Measurements from ENCODE around the gene IL20RA.

The IL20RA gene

DNA sequence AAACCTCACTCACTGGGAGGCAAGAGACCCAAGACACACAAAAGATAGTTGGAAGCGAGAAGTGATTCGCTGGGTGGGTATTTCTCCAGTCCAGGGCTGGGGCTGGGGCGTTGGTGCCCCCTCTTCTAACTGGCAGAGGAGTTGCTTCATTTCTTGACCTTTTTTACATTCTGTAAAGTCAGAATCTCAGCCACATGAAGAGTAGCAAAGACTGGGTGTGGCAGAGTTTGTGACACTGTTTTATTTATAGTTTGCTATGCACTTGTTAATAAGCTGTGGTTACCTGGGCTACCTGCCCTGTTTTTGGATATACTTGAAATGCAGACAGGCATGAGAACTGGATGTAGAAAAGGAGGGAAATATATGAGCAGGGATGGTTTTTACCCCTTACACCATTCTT, 42.3 kb downstream of the IL20RA start:
- H3K27me3 ChIP-seq (ENCODE audit: insufficient read depth, low read length) = no peaks in the 10 kb centered on the region; the same call in 1 of the 2 replicates
- no peak overlapping the region for H3K27ac ChIP-seq (ENCODE audit: low read depth, low read length)
- no peaks in the 10 kb centered on the region for H3K36me3 ChIP-seq (ENCODE audit: insufficient read depth, low read length)
- no peaks in the 10 kb centered on the region for H3K9me3 ChIP-seq (ENCODE audit: insufficient read depth, low read depth, low read length)
- no peak overlapping the region for H3K9ac ChIP-seq (ENCODE audit: low read depth, low read length)
- no peak overlapping the region for H3K4me3 ChIP-seq (ENCODE audit: low read length)
- 65% methylated on average over 3 of the region's 3 CpGs for WGBS
- peaks cover 30% of the 10 kb centered on the region for H3K4me1 ChIP-seq (ENCODE audit: insufficient read depth, low read length)

DNA sequence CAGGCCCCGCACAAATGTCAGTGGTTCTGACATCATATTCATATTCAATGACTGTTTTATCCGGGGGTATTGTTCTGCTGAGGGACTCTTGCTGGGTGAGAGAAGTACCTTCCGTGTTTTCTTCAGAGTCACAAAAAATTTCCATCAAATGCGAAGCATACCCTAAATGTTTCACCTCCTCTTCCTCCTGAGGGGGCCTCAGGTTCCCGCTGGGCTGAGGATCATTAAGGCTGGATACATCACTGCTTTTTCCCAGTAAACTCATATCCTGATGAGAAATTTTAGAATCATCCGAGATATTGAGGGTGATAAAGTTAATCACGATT, 42.8 kb downstream of the IL20RA start:
- peak overlapping the region; percentile 32 for H3K4me3 ChIP-seq (ENCODE audit: low read length)

DNA sequence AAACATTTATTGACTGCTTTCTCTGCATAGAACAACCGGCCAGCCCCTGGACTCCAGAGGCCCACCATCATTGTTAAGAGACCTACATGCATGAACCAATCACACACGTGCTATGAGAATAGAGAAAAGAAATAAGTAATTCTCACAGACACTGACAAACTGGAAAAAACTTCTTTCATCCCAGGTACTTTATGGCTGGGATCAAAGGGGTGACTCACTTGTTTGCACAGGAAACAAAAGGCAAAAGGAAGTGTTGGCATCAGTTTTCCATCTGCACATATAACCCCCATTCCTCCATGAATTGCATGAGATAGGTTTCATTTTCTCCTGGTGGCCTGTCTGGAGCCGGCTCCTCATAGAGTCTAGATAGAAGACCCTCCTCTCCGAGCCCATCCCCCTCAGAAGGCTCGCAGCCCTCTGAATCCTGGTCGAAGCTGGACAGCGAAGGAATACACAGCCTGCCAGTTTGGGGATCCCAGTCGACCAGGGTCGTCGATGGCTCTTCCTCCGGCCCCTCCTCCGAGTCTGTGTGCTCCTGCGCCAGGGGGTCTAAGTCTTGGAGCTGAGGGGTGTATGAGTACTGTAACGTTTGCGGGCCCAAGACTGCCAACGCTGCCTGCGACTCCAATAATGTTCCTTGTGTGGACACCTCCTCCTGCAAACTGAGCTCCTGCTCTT, 43.3 kb downstream of the IL20RA start:
- Histone ChIP-seq H3K4me1 (ENCODE audit: insufficient read depth, low read length) (peaks cover 30% of the 10 kb centered on the region), H3K4me3 (ENCODE audit: low read length) (peak overlapping the region; percentile 32), H3K9me3 (ENCODE audit: insufficient read depth, low read depth, low read length) (no peaks in the 10 kb centered on the region), H3K36me3 (ENCODE audit: insufficient read depth, low read length) (no peaks in the 10 kb centered on the region), H3K27ac (ENCODE audit: low read depth, low read length) (peak overlapping the region; percentile 43; the same call in 1 of the 2 replicates), H3K9ac (ENCODE audit: low read depth, low read length) (no peak overlapping the region), H3K27me3 (ENCODE audit: insufficient read depth, low read length) (no peaks in the 10 kb centered on the region; the same call in 1 of the 2 replicates)
- 16% methylated on average over 16 of the region's 17 CpGs for WGBS

More for the DNA sequence above, 42.8 kb downstream of the IL20RA start:
- WGBS = 9% methylated on average over 4 of the region's 7 CpGs
- H3K27ac ChIP-seq (ENCODE audit: low read depth, low read length) = peak overlapping the region; percentile 43; the same call in 1 of the 2 replicates
- no peaks in the 10 kb centered on the region for H3K36me3 ChIP-seq (ENCODE audit: insufficient read depth, low read length)
- no peaks in the 10 kb centered on the region for H3K9me3 ChIP-seq (ENCODE audit: insufficient read depth, low read depth, low read length)
- no peaks in the 10 kb centered on the region; the same call in 1 of the 2 replicates for H3K27me3 ChIP-seq (ENCODE audit: insufficient read depth, low read length)
- H3K9ac ChIP-seq (ENCODE audit: low read depth, low read length) = no peak overlapping the region
- H3K4me1 ChIP-seq (ENCODE audit: insufficient read depth, low read length) = peaks cover 30% of the 10 kb centered on the region

- Histone ChIP-seq H3K27me3 (ENCODE audit: insufficient read depth, low read length) (no peaks in the 10 kb centered on the region; the same call in 1 of the 2 replicates), H3K9me3 (ENCODE audit: insufficient read depth, low read depth, low read length) (no peaks in the 10 kb centered on the region), H3K9ac (ENCODE audit: low read depth, low read length) (no peak overlapping the region), H3K4me3 (ENCODE audit: low read length) (no peak overlapping the region), H3K4me1 (ENCODE audit: insufficient read depth, low read length) (peaks cover 30% of the 10 kb centered on the region), H3K36me3 (ENCODE audit: insufficient read depth, low read length) (no peaks in the 10 kb centered on the region), H3K27ac (ENCODE audit: low read depth, low read length) (no peak overlapping the region)
- 100% methylated on average over 1 of the region's 3 CpGs for WGBS
These were observed 43.9 kb downstream of the IL20RA start for GRCh38 chr6:137000825-137001224.

- Histone ChIP-seq H3K4me3 (ENCODE audit: low read length) (no peak overlapping the region), H3K9ac (ENCODE audit: low read depth, low read length) (no peak overlapping the region), H3K36me3 (ENCODE audit: insufficient read depth, low read length) (no peaks in the 10 kb centered on the region), H3K27me3 (ENCODE audit: insufficient read depth, low read length) (no peaks in the 10 kb centered on the region), H3K9me3 (ENCODE audit: insufficient read depth, low read depth, low read length) (no peaks in the 10 kb centered on the region), H3K27ac (ENCODE audit: low read depth, low read length) (no peak overlapping the region), H3K4me1 (ENCODE audit: insufficient read depth, low read length) (peaks cover 30% of the 10 kb centered on the region)
These were observed 49.2 kb downstream of the IL20RA start for GRCh38 chr6:136995521-136995920.

GRCh38 chr6:136994782-136995181, 50.0 kb downstream of the IL20RA start:
- Histone ChIP-seq H3K4me1 (ENCODE audit: insufficient read depth, low read length) (peaks cover 29% of the 10 kb centered on the region), H3K27me3 (ENCODE audit: insufficient read depth, low read length) (no peaks in the 10 kb centered on the region), H3K4me3 (ENCODE audit: low read length) (no peak overlapping the region), H3K9ac (ENCODE audit: low read depth, low read length) (no peak overlapping the region), H3K36me3 (ENCODE audit: insufficient read depth, low read length) (no peaks in the 10 kb centered on the region), H3K9me3 (ENCODE audit: insufficient read depth, low read depth, low read length) (no peaks in the 10 kb centered on the region), H3K27ac (ENCODE audit: low read depth, low read length) (no peak overlapping the region)
- 88% methylated on average over 5 of the region's 5 CpGs for WGBS

GRCh38 chr6:136992113-136992512, 52.7 kb downstream of the IL20RA start:
- Histone ChIP-seq H3K4me3 (ENCODE audit: low read length) (no peak overlapping the region), H3K36me3 (ENCODE audit: insufficient read depth, low read length) (no peaks in the 10 kb centered on the region), H3K9me3 (ENCODE audit: insufficient read depth, low read depth, low read length) (no peaks in the 10 kb centered on the region), H3K27me3 (ENCODE audit: insufficient read depth, low read length) (no peaks in the 10 kb centered on the region), H3K9ac (ENCODE audit: low read depth, low read length) (no peak overlapping the region), H3K4me1 (ENCODE audit: insufficient read depth, low read length) (peaks cover 29% of the 10 kb centered on the region), H3K27ac (ENCODE audit: low read depth, low read length) (no peak overlapping the region)
- WGBS = 0% methylated on average over 1 of the region's 3 CpGs

GRCh38 chr6:136991646-136992045, 53.1 kb downstream of the IL20RA start:
- Histone ChIP-seq H3K4me3 (ENCODE audit: low read length) (no peak overlapping the region), H3K27me3 (ENCODE audit: insufficient read depth, low read length) (no peaks in the 10 kb centered on the region), H3K27ac (ENCODE audit: low read depth, low read length) (no peak overlapping the region), H3K9ac (ENCODE audit: low read depth, low read length) (no peak overlapping the region), H3K4me1 (ENCODE audit: insufficient read depth, low read length) (peaks cover 29% of the 10 kb centered on the region), H3K36me3 (ENCODE audit: insufficient read depth, low read length) (no peaks in the 10 kb centered on the region), H3K9me3 (ENCODE audit: insufficient read depth, low read depth, low read length) (no peaks in the 10 kb centered on the region)

- no peaks in the 10 kb centered on the region for H3K36me3 ChIP-seq (ENCODE audit: insufficient read depth, low read length)
- peak overlapping the region; percentile 69; the same call in 1 of the 2 replicates for H3K9ac ChIP-seq (ENCODE audit: low read depth, low read length)
- H3K9me3 ChIP-seq (ENCODE audit: insufficient read depth, low read depth, low read length) = no peaks in the 10 kb centered on the region
- 9% methylated on average over 2 of the region's 3 CpGs for WGBS
- H3K4me3 ChIP-seq (ENCODE audit: low read length) = peak overlapping the region; percentile 67
- H3K27me3 ChIP-seq (ENCODE audit: insufficient read depth, low read length) = no peaks in the 10 kb centered on the region
- peaks cover 29% of the 10 kb centered on the region for H3K4me1 ChIP-seq (ENCODE audit: insufficient read depth, low read length)
- H3K27ac ChIP-seq (ENCODE audit: low read depth, low read length) = no peak overlapping the region
These were observed 54.0 kb downstream of the IL20RA start for GRCh38 chr6:136990754-136991153.

DNA sequence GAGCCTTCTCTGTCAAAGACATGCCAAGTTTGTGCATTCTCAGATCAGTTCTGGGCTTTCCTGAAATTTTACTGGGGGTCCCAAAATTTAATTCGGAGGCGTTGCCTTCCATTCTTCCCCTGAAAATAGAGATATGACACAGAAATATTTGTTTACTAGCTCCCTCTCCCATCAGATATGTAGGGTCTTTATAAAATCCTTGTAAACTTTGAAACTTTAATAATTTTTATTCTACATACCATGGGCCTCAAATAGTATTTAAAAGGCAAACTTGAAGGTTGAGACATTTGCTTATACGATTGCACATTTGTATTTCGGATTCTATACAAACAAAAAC, 54.6 kb downstream of the IL20RA start:
- Histone ChIP-seq H3K27me3 (ENCODE audit: insufficient read depth, low read length) (no peaks in the 10 kb centered on the region), H3K4me3 (ENCODE audit: low read length) (peak overlapping the region; percentile 67), H3K9ac (ENCODE audit: low read depth, low read length) (peak overlapping the region; percentile 69), H3K27ac (ENCODE audit: low read depth, low read length) (peak overlapping the region; percentile 63; the same call in 1 of the 2 replicates), H3K4me1 (ENCODE audit: insufficient read depth, low read length) (peaks cover 27% of the 10 kb centered on the region), H3K36me3 (ENCODE audit: insufficient read depth, low read length) (no peaks in the 10 kb centered on the region), H3K9me3 (ENCODE audit: insufficient read depth, low read depth, low read length) (no peaks in the 10 kb centered on the region)
- 10% methylated on average over 4 of the region's 4 CpGs for WGBS

DNA sequence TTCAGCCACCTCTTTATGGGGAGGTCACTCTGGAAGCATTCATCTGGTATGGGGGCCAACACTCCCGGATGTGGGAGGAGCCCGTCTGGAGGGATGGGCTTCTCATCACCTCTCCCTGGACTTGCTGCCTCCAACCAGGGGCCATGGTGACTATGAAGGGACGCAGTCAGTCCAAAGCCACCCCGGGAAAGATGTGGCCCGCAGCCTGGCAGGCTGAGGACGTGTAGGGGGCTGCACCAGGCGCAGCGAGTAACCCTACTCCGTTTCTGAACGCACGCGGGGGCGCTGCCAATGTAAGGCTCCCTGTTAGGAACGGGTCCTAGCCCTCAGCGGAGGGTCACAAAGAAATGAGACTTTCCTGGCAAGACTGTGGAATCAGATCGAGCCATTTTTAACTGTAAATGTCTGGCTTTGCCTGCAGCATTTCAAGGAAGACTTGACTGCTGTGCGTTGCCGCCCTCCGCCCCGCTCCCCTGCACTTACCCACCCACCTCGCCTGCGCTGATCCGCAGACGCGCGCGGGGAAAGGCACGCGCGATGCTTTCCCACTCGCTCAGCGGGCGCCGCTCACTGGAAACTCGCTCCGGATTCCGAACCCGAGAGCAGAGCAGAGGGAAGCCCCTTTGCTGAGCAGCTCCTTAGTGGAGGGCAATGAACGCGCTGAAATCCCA, 55.1 kb downstream of the IL20RA start:
- Histone ChIP-seq H3K27me3 (ENCODE audit: insufficient read depth, low read length) (no peaks in the 10 kb centered on the region), H3K9me3 (ENCODE audit: insufficient read depth, low read depth, low read length) (no peaks in the 10 kb centered on the region), H3K4me3 (ENCODE audit: low read length) (peak overlapping the region; percentile 67)

More for the DNA sequence above, 55.1 kb downstream of the IL20RA start:
- 1% methylated on average over 40 of the region's 40 CpGs for WGBS
- H3K9ac ChIP-seq (ENCODE audit: low read depth, low read length) = peak overlapping the region; percentile 69
- no peaks in the 10 kb centered on the region for H3K36me3 ChIP-seq (ENCODE audit: insufficient read depth, low read length)
- H3K4me1 ChIP-seq (ENCODE audit: insufficient read depth, low read length) = peaks cover 23% of the 10 kb centered on the region
- peak overlapping the region; percentile 63 for H3K27ac ChIP-seq (ENCODE audit: low read depth, low read length)
